ENCODE measurements around the gene NT5DC1. TPM values are rescaled to one million over a fixed set of nuclear protein-coding genes. Genes with fewer than 3 reads are reported as not detected.

NT5DC1 gene
- total RNA-seq, 1 experiment from 2014 or later, result 61.9 TPM

- no peaks in the 10 kb centered on the region for H3K27me3 Mint-ChIP-seq (ENCODE audit: unreplicated experiment)
- no peak overlapping the region for H3K4me3 Mint-ChIP-seq (ENCODE audit: low read depth, unreplicated experiment)
- no peak overlapping the region for H3K27ac Mint-ChIP-seq (ENCODE audit: unreplicated experiment)
- intact Hi-C loops (cut with micrococcal nuclease; ENCODE audit: unreplicated experiment), result no loop called here
- H3K36me3 Mint-ChIP-seq (ENCODE audit: insufficient read depth, unreplicated experiment), result peaks cover 15% of the 10 kb centered on the region
- CTCF ChIA-PET, result interaction anchor here (1.6 kb wide), 1 partner anchor 13 kb away, joined by 6 read pairs; no protein-coding TSS in a partner anchor
- H3K9me3 Mint-ChIP-seq (ENCODE audit: low read depth, unreplicated experiment), result no peaks in the 10 kb centered on the region
- TF ChIP-seq CTCF (IDR thresholded peaks at IDR 0.05; ENCODE audit: unreplicated experiment), result no peak
- DNase-seq, result no peak
- BruUV-seq (replicated peaks), result no TSS peak
- H3K4me1 Mint-ChIP-seq (ENCODE audit: low read depth, unreplicated experiment), result peaks cover 14% of the 10 kb centered on the region
Observed at GRCh38 chr6:116255246-116255800, 154.7 kb downstream of the NT5DC1 start.

- H3K9me3 Mint-ChIP-seq (ENCODE audit: low read depth, unreplicated experiment), result no peaks in the 10 kb centered on the region
- H3K4me1 Mint-ChIP-seq (ENCODE audit: low read depth, unreplicated experiment), result peaks cover 1% of the 10 kb centered on the region
- H3K4me3 Mint-ChIP-seq (ENCODE audit: low read depth, unreplicated experiment), result no peak overlapping the region
- no peak for TF ChIP-seq CTCF (IDR thresholded peaks at IDR 0.05; ENCODE audit: unreplicated experiment)
- BruUV-seq (replicated peaks), result no TSS peak
- CTCF ChIA-PET, result no interaction called here
- intact Hi-C loops (cut with micrococcal nuclease; ENCODE audit: unreplicated experiment), result no loop called here
- H3K27ac Mint-ChIP-seq (ENCODE audit: unreplicated experiment), result no peak overlapping the region
- H3K36me3 Mint-ChIP-seq (ENCODE audit: insufficient read depth, unreplicated experiment), result peaks cover 6% of the 10 kb centered on the region
- no peak for DNase-seq
- H3K27me3 Mint-ChIP-seq (ENCODE audit: unreplicated experiment), result no peaks in the 10 kb centered on the region
Observed at GRCh38 chr6:116256694-116257093, 156.0 kb downstream of the NT5DC1 start.

GRCh38 chr6:116258520-116258919 is 157.9 kb downstream of the NT5DC1 start:
- no TSS peak for BruUV-seq (replicated peaks)
- no peak overlapping the region for H3K4me3 Mint-ChIP-seq (ENCODE audit: low read depth, unreplicated experiment)
- no peaks in the 10 kb centered on the region for H3K36me3 Mint-ChIP-seq (ENCODE audit: insufficient read depth, unreplicated experiment)
- CTCF ChIA-PET, result no interaction called here
- H3K4me1 Mint-ChIP-seq (ENCODE audit: low read depth, unreplicated experiment), result no peaks in the 10 kb centered on the region
- no peak for TF ChIP-seq CTCF (IDR thresholded peaks at IDR 0.05; ENCODE audit: unreplicated experiment)
- intact Hi-C loops (cut with micrococcal nuclease; ENCODE audit: unreplicated experiment), result no loop called here
- no peak overlapping the region for H3K27ac Mint-ChIP-seq (ENCODE audit: unreplicated experiment)
- H3K9me3 Mint-ChIP-seq (ENCODE audit: low read depth, unreplicated experiment), result no peaks in the 10 kb centered on the region
- DNase-seq, result no peak
- no peaks in the 10 kb centered on the region for H3K27me3 Mint-ChIP-seq (ENCODE audit: unreplicated experiment)

GRCh38 chr6:116263353-116263752 is 162.7 kb downstream of the NT5DC1 start:
- no peaks in the 10 kb centered on the region for H3K9me3 Mint-ChIP-seq (ENCODE audit: low read depth, unreplicated experiment)
- DNase-seq, result no peak
- no peak overlapping the region for H3K4me3 Mint-ChIP-seq (ENCODE audit: low read depth, unreplicated experiment)
- CTCF ChIA-PET, result interaction anchor here (0.5 kb wide), 1 partner anchor 11 kb away, joined by 3 read pairs; no protein-coding TSS in a partner anchor
- intact Hi-C loops (cut with micrococcal nuclease; ENCODE audit: unreplicated experiment), result no loop called here
- no peaks in the 10 kb centered on the region for H3K27me3 Mint-ChIP-seq (ENCODE audit: unreplicated experiment)
- no peaks in the 10 kb centered on the region for H3K4me1 Mint-ChIP-seq (ENCODE audit: low read depth, unreplicated experiment)
- H3K36me3 Mint-ChIP-seq (ENCODE audit: insufficient read depth, unreplicated experiment), result peaks cover under 1% of the 10 kb centered on the region
- no peak for TF ChIP-seq CTCF (IDR thresholded peaks at IDR 0.05; ENCODE audit: unreplicated experiment)
- BruUV-seq (replicated peaks), result no TSS peak
- H3K27ac Mint-ChIP-seq (ENCODE audit: unreplicated experiment), result no peak overlapping the region

Data from Calu3 (cell line).